Smooth muscle cell (in vitro differentiated cells): ENCODE data around the gene PSMD2. TPM values are rescaled to one million over a fixed set of nuclear protein-coding genes. Genes with fewer than 3 reads are reported as not detected.

Experiments
- DNase-seq: peaks from one replicate; lab custom pipeline; 2025; ENCODE audit not compliant: unreplicated experiment; lab: John Stamatoyannopoulos, UW
- H2AFZ ChIP-seq: fragments of 200-600 bp; sonication (generic); 2 replicates; pipeline ENCODE4 v1.6.0; 2016; ENCODE audit warnings: antibody characterized with exemption, low read depth, mild to moderate bottlenecking
- H3F3A ChIP-seq: fragments of 200-600 bp; sonication (generic); 2 replicates; pipeline ENCODE4 v1.6.0; 2017; ENCODE audit warnings: antibody characterized with exemption, low read depth
- H3K27ac ChIP-seq: fragments of 200-600 bp; sonication (generic); 2 replicates; pipeline ENCODE4 v1.5.1; 2016; ENCODE audit warnings: low read depth, mild to moderate bottlenecking
- H3K27me3 ChIP-seq: fragments of 200-600 bp; sonication (generic); 2 replicates; pipeline ENCODE4 v1.6.1; 2016; ENCODE audit warnings: low read depth, mild to moderate bottlenecking
- H3K36me3 ChIP-seq: fragments of 200-600 bp; sonication (generic); 2 replicates; pipeline ENCODE4 v1.5.1; 2016; ENCODE audit warnings: low read depth
- H3K4me1 ChIP-seq: fragments of 200-600 bp; sonication (generic); 2 replicates; pipeline ENCODE4 v1.5.1; 2016; ENCODE audit warnings: low read depth
- H3K4me2 ChIP-seq: fragments of 200-600 bp; sonication (generic); 2 replicates; pipeline ENCODE4 v1.6.0; 2016; ENCODE audit warnings: mild to moderate bottlenecking
- H3K4me3 ChIP-seq: fragments of 200-600 bp; sonication (generic); 2 replicates; pipeline ENCODE4 v1.5.1; 2016; ENCODE audit warnings: mild to moderate bottlenecking
- H3K79me2 ChIP-seq: fragments of 200-600 bp; sonication (generic); 2 replicates; pipeline ENCODE4 v1.6.0; 2016; ENCODE audit warnings: low read depth, mild to moderate bottlenecking
- H3K9ac ChIP-seq: fragments of 200-600 bp; sonication (generic); 2 replicates; pipeline ENCODE4 v1.6.0; 2016; ENCODE audit warnings: low read depth
- H3K9me3 ChIP-seq: fragments of 200-600 bp; sonication (generic); replicated peaks from 2 replicates; pipeline ENCODE4 v1.5.1; 2016; ENCODE audit warnings: low read depth
- H4K20me1 ChIP-seq: fragments of 200-600 bp; sonication (generic); 2 replicates; pipeline ENCODE4 v1.6.0; 2016; ENCODE audit warnings: low read depth
- WGBS: methylation state at CpG from one replicate; pipeline ENCODE4 v1.1.7; 2016; ENCODE audit warnings: low lambda C conversion rate; 5-methylcytosine and 5-hydroxymethylcytosine counted together
- polyA plus RNA-seq: library from polyadenylated mRNA; unstranded; fragments of >200 nt; fragmentation: Nextera tagmentation; extraction: Ambion mirVana; gene quantifications from 2 replicates; pipeline ENCODE4 v1.2.1, GENCODE V29; 2016
- total RNA-seq: library from RNA; depleted of rRNA; stranded (reverse); fragments of >200 nt; gene quantifications from 2 replicates; pipeline ENCODE4 v1.2.3, GENCODE V29; 2014
- TF ChIP-seq, protein P1 (sequence below): fragments of 200-600 bp; sonication (generic); IDR thresholded peaks from 2 replicates; pipeline ENCODE4 v1.5.1; 2017; ENCODE audit warnings: borderline replicate concordance, mild to moderate bottlenecking, antibody characterized with exemption; ENCODE audit not compliant: insufficient read depth, poor library complexity, severe bottlenecking

The PSMD2 gene
- total and polyA plus RNA-seq, 2 experiments from 2014 or later, result 315 to 356 TPM

DNA sequence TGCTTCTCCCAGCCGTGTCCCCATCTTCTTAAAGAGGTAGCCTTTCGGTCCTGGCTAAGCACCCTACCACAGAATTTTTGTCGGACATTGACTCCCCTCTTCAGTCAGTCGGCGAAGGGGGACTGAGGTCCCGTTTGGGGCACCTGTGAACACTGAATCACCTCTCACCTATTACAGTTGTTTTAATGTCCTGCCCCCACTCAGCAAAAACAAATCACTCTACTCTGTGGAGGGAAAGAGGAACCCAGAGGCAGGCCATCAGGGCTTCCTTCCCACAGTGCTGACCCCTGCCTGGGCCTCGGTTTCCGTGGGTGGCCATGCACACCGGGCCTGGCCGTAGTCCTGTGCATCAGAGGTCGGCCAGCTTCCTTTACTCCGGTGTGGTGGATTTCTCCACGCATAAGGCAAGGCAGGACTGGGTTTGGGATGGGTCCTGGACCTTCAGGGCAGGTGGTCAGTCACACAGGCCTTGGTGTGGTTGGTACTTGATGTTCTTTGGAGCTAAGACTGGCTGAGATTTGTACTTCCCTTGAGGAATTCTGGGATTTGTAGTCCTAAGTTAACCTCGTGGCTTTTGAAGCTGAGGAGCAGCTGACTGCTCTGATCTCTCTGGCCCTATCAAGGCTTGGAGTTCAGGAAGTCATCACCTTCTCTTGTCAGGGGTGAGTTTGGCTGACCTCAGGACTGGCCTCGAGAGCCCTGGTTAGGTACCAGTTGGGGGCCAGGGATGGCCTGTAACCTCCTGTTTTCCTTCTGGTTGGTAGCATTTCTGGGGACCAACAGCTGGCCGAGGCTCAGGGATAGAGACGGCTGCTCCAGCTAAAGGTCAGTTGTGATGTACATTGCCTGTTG lies 37.7 kb downstream of the PSMD2 start:
- peaks cover 25% of the 10 kb centered on the region for H3F3A ChIP-seq
- H2AFZ ChIP-seq, result no peak overlapping the region
- peak overlapping the region; percentile 97 for H3K9ac ChIP-seq
- TF ChIP-seq, protein P1, sequence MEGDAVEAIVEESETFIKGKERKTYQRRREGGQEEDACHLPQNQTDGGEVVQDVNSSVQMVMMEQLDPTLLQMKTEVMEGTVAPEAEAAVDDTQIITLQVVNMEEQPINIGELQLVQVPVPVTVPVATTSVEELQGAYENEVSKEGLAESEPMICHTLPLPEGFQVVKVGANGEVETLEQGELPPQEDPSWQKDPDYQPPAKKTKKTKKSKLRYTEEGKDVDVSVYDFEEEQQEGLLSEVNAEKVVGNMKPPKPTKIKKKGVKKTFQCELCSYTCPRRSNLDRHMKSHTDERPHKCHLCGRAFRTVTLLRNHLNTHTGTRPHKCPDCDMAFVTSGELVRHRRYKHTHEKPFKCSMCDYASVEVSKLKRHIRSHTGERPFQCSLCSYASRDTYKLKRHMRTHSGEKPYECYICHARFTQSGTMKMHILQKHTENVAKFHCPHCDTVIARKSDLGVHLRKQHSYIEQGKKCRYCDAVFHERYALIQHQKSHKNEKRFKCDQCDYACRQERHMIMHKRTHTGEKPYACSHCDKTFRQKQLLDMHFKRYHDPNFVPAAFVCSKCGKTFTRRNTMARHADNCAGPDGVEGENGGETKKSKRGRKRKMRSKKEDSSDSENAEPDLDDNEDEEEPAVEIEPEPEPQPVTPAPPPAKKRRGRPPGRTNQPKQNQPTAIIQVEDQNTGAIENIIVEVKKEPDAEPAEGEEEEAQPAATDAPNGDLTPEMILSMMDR, result no peak
- peaks cover 19% of the 10 kb centered on the region for H3K4me1 ChIP-seq
- H3K27me3 ChIP-seq, result no peaks in the 10 kb centered on the region
- no peak for DNase-seq
- peaks cover 15% of the 10 kb centered on the region for H3K79me2 ChIP-seq
- peaks cover 2% of the 10 kb centered on the region for H3K36me3 ChIP-seq
- H3K9me3 ChIP-seq, result no peaks in the 10 kb centered on the region
- H3K4me3 ChIP-seq, result peak overlapping the region; percentile 88
- peak overlapping the region; percentile 100 for H3K27ac ChIP-seq
- WGBS, result 37% methylated on average over 17 of the region's 17 CpGs
- H4K20me1 ChIP-seq, result peaks cover 78% of the 10 kb centered on the region
- H3K4me2 ChIP-seq, result peak overlapping the region; percentile 95

DNA sequence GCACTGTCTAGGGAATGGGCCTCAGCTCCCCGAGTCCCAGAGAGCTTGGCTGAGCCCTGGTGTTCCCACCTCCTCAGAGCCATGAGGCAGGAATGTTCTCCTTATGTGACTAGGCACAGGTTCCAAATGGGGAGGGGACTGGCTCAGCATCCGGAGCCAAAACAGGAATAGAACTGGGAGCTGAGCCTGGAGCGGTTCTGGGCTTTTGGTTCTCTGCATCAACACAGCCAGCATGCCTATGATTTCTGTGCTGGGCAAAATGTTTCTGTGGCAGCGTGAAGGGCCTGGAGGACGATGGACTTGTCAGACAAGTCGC lies 38.3 kb downstream of the PSMD2 start, which contains the start of gene FAM131A:
TSS of gene FAM131A (plus strand) at position 202 of the 316 bp plus-strand sequence. CDS start at position 233, 31 bp downstream.
- H3K27me3 ChIP-seq, result no peaks in the 10 kb centered on the region
- peak within 1 kb of the TSS; percentile 95 for H3K4me2 ChIP-seq
- peak within 1 kb of the TSS; percentile 97 for H3K9ac ChIP-seq
- peaks cover 15% of the 10 kb centered on the region for H3K79me2 ChIP-seq
- TF ChIP-seq, protein P1, result no peak
- no peak for DNase-seq
- 85% methylated on average over 6 of the region's 6 CpGs for WGBS
- H4K20me1 ChIP-seq, result peaks cover 78% of the 10 kb centered on the region
- no peaks in the 10 kb centered on the region for H3K36me3 ChIP-seq
- H3K4me1 ChIP-seq, result peaks cover 19% of the 10 kb centered on the region
- H3F3A ChIP-seq, result peaks cover 19% of the 10 kb centered on the region
- no peak within 1 kb of the TSS for H2AFZ ChIP-seq
- H3K9me3 ChIP-seq, result no peaks in the 10 kb centered on the region
- H3K27ac ChIP-seq, result peak within 1 kb of the TSS; percentile 100
- H3K4me3 ChIP-seq, result peak within 1 kb of the TSS; percentile 88

DNA sequence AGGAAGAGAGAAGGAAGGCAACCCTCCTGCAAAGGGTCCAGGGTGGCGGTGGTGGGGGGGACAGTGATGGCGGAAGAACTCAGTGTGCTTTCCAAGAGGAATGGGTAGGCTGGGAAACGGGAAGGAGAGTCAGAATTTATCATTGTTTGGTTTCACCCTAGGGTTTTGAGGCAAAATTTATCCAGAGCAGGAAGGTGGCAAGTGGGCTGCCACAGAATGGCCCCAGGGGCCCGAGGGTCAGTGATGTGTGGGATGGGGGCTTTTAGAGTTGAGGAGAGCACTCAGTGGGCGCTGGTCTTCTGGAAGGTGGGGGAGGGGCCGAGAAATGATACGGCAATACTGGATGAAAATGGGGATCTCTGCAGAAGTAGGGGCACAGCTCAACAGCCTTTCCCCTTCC lies 38.9 kb downstream of the PSMD2 start:
- no peaks in the 10 kb centered on the region for H3K9me3 ChIP-seq
- H3K27ac ChIP-seq, result peak overlapping the region; percentile 100
- peaks cover 75% of the 10 kb centered on the region for H4K20me1 ChIP-seq
- no peaks in the 10 kb centered on the region for H3K36me3 ChIP-seq
- peaks cover 13% of the 10 kb centered on the region for H3F3A ChIP-seq
- peaks cover 15% of the 10 kb centered on the region for H3K79me2 ChIP-seq
- H3K27me3 ChIP-seq, result no peaks in the 10 kb centered on the region
- no peak overlapping the region for H3K4me3 ChIP-seq
- peak overlapping the region; percentile 95 for H3K4me2 ChIP-seq
- H3K9ac ChIP-seq, result peak overlapping the region; percentile 8
- TF ChIP-seq, protein P1, result no peak
- H2AFZ ChIP-seq, result no peak overlapping the region
- WGBS, result 90% methylated on average over 7 of the region's 7 CpGs
- H3K4me1 ChIP-seq, result peaks cover 19% of the 10 kb centered on the region
- DNase-seq, result no peak
